ENCODE measurements around the gene LMBR1. TPM values are rescaled to one million over a fixed set of nuclear protein-coding genes. Genes with fewer than 3 reads are reported as not detected.
A peak's percentile ranks its signal among the peaks of the same experiment; 100 is the strongest.

The LMBR1 gene
- total RNA-seq, 4 donors from 2014 or later = 25.2 to 68.3 (median 38.4) TPM

- DNase-seq = no peak
- H3K4me3 ChIP-seq = no peak overlapping the region
- intact Hi-C loops (cut with DNase I) = no loop called here
- H3K36me3 ChIP-seq = no peaks in the 10 kb centered on the region
- no peaks in the 10 kb centered on the region for H3K27me3 ChIP-seq
- peak overlapping the region in 1 of 4 donors; percentile 99 for H3K27ac ChIP-seq
- peaks cover 6 to 28% (median 17%) of the 10 kb centered on the region in 3 donors for H3K4me1 ChIP-seq
- 70 to 74% methylated on average over 5 of the region's 5 CpGs for WGBS, 2 donors
- H3K9me3 ChIP-seq = no peaks in the 10 kb centered on the region
- TF ChIP-seq CTCF (IDR thresholded peaks at IDR 0.05) = no peak
Measured at GRCh38 chr7:156896388-156897022, 3.5 kb upstream of the LMBR1 start.

- no peak for DNase-seq
- no peak overlapping the region for H3K4me3 ChIP-seq
- H3K9me3 ChIP-seq = no peaks in the 10 kb centered on the region
- intact Hi-C loops (cut with DNase I) = no loop called here
- 72 to 82% methylated on average over 2 to 6 of the region's 6 CpGs for WGBS, 2 donors
- no peak for TF ChIP-seq POLR2A (IDR thresholded peaks at IDR 0.05)
- TF ChIP-seq CTCF (IDR thresholded peaks at IDR 0.05) = no peak
- no peaks in the 10 kb centered on the region for H3K27me3 ChIP-seq
- peaks cover 6 to 32% (median 18%) of the 10 kb centered on the region in 3 donors for H3K4me1 ChIP-seq
- no peaks in the 10 kb centered on the region for H3K36me3 ChIP-seq
- H3K27ac ChIP-seq = peak overlapping the region in 2 of 4 donors; percentile 70 to 99
Measured at GRCh38 chr7:156895024-156895780, 2.2 kb upstream of the LMBR1 start.

GRCh38 chr7:156892081-156892800, 742 bp downstream of the LMBR1 start:
- 1 to 4% methylated on average over 8 to 14 of the region's 57 CpGs for WGBS, 2 donors
- Histone ChIP-seq H3K27ac (peak overlapping the region; percentile 96 to 99 (median 98)), H3K4me1 (peaks cover 6 to 32% (median 18%) of the 10 kb centered on the region in 3 donors), H3K9me3 (no peaks in the 10 kb centered on the region), H3K36me3 (no peaks in the 10 kb centered on the region), H3K27me3 (no peaks in the 10 kb centered on the region), H3K4me3 (peak overlapping the region; percentile 82 to 98 (median 92))
- intact Hi-C loops (cut with DNase I) = no loop called here
- no peak for DNase-seq
- no peak for TF ChIP-seq POLR2A (IDR thresholded peaks at IDR 0.05)
- TF ChIP-seq CTCF (IDR thresholded peaks at IDR 0.05) = peak in 1 of 6 experiments; percentile 17

- no peak for DNase-seq
- intact Hi-C loops (cut with DNase I) = no loop called here
- H3K4me1 ChIP-seq = peaks cover 6 to 24% (median 12%) of the 10 kb centered on the region in 3 donors
Measured at GRCh38 chr7:156889746-156890145, 3.2 kb downstream of the LMBR1 start.

More at GRCh38 chr7:156889746-156890145, 3.2 kb downstream of the LMBR1 start:
- no peaks in the 10 kb centered on the region for H3K36me3 ChIP-seq
- no peaks in the 10 kb centered on the region for H3K27me3 ChIP-seq
- no peaks in the 10 kb centered on the region for H3K9me3 ChIP-seq
- no peak overlapping the region for H3K27ac ChIP-seq
- H3K4me3 ChIP-seq = no peak overlapping the region
- WGBS, 2 donors = 73 to 88% methylated on average over 4 of the region's 4 CpGs
- TF ChIP-seq POLR2A (IDR thresholded peaks at IDR 0.05) (no peak), CTCF (IDR thresholded peaks at IDR 0.05) (no peak)

All from esophagus squamous epithelium (tissue), 5 donors.